Tibial nerve (tissue), 4 donors: ENCODE measurements around the gene SYCE1.

ENCODE experiments used
- EP300 ChIP-seq, 2 donors: sonication (generic); formaldehyde crosslinking; IDR thresholded peaks; one replicate each; pipeline ENCODE4 v1.6.1; 2017; ENCODE audit warnings: antibody characterized with exemption in 2 of 2, mild to moderate bottlenecking in 1 of 2
- POLR2A ChIP-seq, 2 donors: fragments of 450-650 bp; IDR thresholded peaks; one replicate each; pipeline ENCODE4 v1.6.1; 2017; ENCODE audit warnings: antibody characterized with exemption in 2 of 2, mild to moderate bottlenecking in 2 of 2, moderate library complexity in 2 of 2
- TF ChIP-seq, protein P1 (sequence below), 5 experiments: fragments of 200-600 bp in 3 of 5; fragments of 450-650 bp in 2 of 5; sonication (generic) in 3 of 5; IDR thresholded peaks; one replicate each; pipeline ENCODE4 v1.5.1; 2016 to 2019; ENCODE audit warnings: antibody characterized with exemption in 5 of 5, mild to moderate bottlenecking in 3 of 5, moderate library complexity in 2 of 5

DNA sequence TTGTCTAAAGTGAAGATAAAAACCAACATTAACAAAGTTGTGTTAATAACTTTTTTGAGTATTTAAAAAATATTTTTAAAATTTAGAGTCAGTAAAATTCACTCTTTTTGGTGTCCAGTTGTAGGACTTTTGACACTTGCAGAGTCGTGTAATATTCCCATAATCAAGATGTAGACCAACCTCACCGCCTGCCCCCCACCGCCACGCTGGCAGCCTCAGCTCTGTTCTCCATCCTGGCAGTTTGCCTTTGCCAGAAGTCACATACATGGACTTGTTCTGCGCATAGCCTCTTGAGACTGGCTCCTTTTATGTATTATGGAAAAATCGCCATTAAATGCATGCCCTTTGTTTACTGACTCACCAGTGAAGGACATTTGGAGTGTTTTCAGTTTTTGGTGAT, 27.3 kb upstream of the SYCE1 start:
- TF ChIP-seq, protein P1, sequence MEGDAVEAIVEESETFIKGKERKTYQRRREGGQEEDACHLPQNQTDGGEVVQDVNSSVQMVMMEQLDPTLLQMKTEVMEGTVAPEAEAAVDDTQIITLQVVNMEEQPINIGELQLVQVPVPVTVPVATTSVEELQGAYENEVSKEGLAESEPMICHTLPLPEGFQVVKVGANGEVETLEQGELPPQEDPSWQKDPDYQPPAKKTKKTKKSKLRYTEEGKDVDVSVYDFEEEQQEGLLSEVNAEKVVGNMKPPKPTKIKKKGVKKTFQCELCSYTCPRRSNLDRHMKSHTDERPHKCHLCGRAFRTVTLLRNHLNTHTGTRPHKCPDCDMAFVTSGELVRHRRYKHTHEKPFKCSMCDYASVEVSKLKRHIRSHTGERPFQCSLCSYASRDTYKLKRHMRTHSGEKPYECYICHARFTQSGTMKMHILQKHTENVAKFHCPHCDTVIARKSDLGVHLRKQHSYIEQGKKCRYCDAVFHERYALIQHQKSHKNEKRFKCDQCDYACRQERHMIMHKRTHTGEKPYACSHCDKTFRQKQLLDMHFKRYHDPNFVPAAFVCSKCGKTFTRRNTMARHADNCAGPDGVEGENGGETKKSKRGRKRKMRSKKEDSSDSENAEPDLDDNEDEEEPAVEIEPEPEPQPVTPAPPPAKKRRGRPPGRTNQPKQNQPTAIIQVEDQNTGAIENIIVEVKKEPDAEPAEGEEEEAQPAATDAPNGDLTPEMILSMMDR (IDR thresholded peaks at IDR 0.05), result no peak
- TF ChIP-seq EP300 (IDR thresholded peaks at IDR 0.05) (no peak), POLR2A (IDR thresholded peaks at IDR 0.05) (no peak)
